Stimulated activated CD8-positive, alpha-beta memory T cell treated with anti-CD3 and anti-CD28 coated beads, Interleukin-4, amount 100 ng/mL, for 1 hour (primary cell): ENCODE measurements around the gene G6PC1.
"Not testable (repeated sequence)": the region's sequence is repeated elsewhere in the genome, so short reads cannot be mapped to it uniquely, and the experiment has no call there.

Experiments
- DNase-seq, 2 donors: peaks; one replicate each; pipeline ENCODE4 v3.0.0-alpha.2; 2020; ENCODE audit warnings: low read depth in 2 of 2, low spot score in 1 of 2

The G6PC1 gene

DNA sequence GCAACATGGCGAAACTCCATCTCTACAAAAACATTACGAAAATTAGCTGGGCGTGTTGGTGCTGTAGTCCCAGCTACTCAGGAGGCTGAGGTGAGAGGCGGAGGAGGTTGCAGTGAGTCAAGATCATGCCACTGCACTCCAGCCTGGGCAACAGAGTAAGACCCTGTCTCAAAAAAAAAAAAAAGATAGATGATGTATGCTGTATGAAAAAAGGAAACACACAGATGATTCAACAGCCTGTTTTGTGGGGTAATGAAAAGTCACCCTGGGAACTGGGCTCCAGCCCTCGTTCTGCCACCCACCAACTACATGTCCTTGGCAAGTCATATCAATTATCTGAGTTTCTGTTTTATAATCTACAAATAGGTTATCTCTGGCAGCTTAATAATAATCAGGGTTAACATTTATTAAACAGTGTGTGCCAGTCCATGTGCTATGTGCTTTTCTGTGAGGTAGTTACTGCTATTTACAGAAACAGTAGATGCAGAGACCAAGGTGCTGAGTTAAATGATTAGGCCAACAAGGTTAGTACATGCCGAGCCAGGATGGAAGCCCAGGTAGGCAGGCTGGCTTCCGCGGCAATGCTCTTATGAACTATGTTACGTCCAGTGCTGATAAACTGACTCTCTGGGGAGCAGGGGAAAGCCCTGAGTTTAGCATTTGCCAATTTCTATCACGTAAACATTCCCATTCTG, 1.1 kb downstream of the G6PC1 start:
- no peak for DNase-seq

DNA sequence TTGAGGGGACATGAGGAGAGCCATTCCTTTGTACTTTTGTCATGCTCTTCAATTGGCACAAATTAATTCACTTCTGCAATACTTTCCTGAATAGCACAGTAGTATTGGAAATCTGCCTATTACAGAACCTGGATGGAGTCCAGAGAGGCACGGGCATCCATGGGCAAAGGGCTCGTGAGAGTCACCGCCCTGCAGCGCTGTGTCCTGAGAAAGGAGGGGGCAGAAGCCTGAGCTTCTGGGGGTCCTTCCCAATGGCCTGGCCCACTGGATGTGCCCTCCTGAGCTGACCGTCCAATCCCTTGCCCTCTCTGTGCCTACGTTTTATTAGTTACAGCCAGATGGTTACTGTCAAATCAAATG, 3.5 kb downstream of the G6PC1 start:
- DNase-seq = no peak

- DNase-seq = no peak
Observed at GRCh38 chr17:42906772-42907446, 6.3 kb downstream of the G6PC1 start.

DNA sequence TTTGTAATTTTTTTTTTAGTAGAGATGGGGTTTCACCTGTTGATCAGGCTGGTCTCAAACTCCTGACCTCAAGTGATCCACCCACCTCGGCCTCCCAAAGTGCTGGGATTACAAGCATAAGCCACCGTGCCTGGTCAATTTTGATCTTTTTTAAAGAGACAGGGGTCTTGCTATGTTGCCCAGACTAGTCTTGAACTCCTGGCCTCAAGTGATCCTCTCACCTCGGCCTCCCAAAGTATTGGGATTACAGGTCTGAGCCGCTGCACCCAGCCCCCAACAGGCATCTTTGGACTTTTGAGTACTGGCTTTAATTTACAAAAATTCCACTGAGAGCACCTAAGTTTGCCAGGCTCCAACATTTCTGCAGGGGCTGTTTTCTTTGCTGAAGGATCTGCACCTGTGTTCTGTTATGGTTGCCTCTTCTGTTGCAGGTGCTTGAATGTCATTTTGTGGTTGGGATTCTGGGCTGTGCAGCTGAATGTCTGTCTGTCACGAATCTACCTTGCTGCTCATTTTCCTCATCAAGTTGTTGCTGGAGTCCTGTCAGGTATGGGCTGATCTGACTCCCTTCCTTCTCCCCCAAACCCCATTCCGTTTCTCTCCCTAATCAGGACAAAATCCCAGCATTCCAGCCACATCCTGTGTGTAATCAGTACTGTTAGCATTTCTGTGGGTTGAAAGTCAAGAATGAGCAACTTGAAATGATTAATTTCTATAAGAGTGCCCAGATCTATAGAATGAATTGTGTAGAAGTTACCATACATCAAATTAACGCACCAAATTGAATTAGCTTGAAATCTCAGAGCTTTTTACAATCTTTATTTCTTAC, 8.5 kb downstream of the G6PC1 start:
- no peak for DNase-seq

GRCh38 chr17:42913522-42913921, 12.9 kb downstream of the G6PC1 start:
- DNase-seq = no peak

- DNase-seq = no peak
Observed at GRCh38 chr17:42913981-42914617, 13.5 kb downstream of the G6PC1 start.

DNA sequence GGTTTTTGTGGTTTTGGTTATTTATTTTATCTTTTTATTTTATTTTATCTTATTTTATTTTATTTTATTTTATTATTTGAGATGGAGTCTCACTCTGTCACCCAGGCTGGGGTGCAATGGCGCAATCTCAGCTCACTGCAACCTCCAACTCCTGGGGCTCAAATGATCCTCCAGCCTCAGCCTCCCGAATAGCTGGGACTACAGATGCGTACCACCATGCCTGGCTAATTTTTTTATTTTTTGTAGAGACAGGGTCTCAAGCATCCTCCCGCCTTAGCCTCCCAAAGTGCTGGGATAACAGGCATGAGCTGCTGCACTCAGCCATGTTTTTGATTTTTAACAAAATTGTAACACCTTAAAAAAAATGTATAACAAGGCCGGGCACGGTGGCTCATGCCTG, 14.7 kb downstream of the G6PC1 start:
- DNase-seq = not testable (repeated sequence)

GRCh38 chr17:42916388-42917235, 16.0 kb downstream of the G6PC1 start:
- DNase-seq = not testable (repeated sequence)

- no peak for DNase-seq
Observed at GRCh38 chr17:42917236-42917603, 16.6 kb downstream of the G6PC1 start.

DNA sequence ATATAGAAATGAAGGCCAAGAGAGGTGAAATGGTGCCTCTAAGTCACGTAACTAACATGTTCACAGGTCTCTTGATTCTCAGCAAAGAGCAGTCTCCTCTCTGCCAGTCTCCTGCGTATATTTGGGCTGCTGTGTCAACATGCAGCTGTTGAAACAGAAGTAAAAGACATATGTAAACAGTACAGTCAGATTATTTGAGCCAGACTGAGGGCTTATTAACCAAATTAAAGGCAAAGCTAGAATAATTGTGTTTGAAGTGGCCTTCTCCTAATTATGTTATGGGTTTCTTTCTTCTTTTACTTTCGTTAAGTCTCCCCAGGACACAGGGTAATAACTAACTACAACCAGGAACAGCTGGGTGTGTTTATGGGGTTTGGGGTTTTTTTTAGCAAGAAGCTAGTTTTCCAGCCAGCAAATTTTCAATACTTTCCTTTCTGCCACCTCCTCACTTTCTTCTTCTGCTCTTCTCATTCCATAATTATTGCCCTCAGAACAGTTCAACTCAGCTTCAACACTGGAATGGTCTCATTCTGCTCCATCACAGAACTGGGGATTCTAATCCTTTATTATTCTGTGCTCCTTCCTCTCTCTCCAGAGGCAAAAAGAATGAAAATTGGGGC, 18.4 kb downstream of the G6PC1 start:
- no peak for DNase-seq

DNA sequence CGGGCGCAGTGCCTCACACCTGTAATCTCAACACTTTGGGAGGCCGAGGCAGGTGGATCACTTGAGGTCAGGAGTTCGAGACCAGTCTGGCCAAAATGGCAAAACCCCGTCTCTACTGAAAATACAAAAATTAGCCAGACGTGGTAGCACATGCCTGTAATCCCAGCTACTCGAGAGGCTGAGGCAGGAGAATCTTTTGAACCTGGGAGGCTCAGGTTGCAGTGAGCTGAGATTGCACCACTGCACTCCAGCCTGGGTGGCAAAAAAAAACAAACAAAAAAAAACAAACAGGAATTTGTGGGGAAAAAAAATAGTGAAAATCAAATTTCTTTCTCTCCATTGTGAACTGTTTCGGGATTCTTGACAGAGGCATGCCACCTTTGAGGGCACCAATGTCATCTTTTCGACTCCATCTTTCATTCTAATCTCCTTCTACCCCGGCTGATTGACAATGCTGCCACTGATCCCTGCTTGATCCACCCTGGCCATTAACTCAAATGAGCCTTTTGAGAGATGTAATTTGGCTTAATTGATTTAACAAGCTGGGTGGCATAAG, 19.0 kb downstream of the G6PC1 start:
- DNase-seq = not testable (repeated sequence)

DNA sequence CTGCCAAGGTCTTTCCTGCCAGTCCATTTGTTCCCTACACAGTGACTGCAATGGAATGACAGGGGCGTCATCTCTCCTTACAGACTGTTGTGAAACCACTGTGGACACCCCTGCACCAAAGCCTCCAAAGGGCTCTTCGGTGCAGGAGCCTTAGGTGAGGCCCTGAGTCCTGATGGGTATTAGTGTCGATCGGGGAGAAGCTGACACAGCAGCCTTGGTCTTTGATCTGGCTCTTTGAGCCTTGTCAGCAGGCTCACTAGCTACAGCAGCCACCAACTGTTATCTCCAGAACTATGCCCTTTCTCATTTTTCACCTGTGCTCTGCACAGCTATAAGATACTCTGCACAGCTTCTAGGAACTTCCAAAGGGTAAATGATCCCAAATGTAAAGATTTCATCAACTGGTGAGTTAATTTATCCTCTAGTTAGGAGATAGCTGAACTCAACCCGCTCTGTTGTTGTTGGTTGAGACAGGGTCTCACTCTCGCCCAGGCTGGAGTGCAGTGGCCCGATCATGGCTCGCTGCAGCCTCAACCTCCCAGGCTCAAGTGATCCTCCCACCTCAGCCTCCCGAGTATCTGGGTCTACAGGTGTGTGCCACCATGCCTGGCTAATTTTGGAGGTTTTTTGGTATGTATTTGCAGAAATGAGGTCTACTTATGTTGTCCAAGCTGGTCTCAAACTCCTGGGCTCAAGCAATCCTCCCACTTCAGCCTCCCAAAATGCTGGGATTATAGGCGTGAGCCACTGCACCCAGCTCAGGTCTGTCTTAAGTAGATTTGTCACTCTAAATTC, 19.7 kb downstream of the G6PC1 start:
- DNase-seq = no peak

DNA sequence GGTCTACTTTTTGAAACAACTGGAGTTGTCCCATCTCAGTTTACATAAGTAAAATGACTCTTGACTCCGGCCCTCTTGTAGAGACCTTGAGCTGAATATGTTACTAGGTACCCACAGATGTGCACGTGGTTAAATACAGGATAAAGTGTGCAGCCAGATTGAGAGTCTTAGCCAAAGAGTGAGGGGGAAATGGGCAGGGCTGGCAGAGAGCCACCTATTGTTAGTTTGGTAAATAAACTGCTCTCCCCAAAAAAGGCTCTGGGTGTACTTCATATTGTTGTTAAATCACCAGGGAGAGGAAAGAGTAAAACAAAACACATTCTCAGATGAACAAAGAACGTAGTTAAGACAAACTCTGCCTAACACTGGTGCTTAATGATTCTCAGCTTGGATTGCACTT, 20.3 kb downstream of the G6PC1 start:
- no peak for DNase-seq

GRCh38 chr17:42922294-42922693, 21.7 kb downstream of the G6PC1 start:
- DNase-seq = no peak

DNA sequence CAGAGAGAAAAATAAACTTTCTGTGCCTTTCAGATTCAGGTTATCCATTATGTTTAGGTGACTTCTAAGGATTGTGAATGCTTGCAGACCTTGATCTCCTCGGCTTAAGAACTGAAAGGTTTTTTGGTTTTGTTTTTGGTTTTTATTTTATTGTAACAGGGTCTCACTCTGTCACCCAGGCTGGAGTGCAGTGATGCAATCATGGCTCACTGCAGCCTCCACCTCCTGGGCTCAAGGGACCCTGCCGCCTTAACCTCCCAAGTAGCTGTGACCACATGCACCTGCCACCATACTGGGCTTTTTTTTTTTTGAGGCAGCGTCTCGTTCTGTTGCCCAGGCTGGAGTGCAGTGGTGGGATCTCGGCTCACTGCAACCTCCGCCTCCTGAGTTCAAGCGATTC, 22.9 kb downstream of the G6PC1 start:
- DNase-seq = not testable (repeated sequence)

- DNase-seq = no peak
Observed at GRCh38 chr17:42924891-42925290, 24.3 kb downstream of the G6PC1 start.

- DNase-seq = no peak
Observed at GRCh38 chr17:42928714-42929496, 28.3 kb downstream of the G6PC1 start.

GRCh38 chr17:42929497-42929844, 28.9 kb downstream of the G6PC1 start:
- no peak for DNase-seq
